Measurements from ENCODE around the gene AFDN.

The AFDN gene

DNA sequence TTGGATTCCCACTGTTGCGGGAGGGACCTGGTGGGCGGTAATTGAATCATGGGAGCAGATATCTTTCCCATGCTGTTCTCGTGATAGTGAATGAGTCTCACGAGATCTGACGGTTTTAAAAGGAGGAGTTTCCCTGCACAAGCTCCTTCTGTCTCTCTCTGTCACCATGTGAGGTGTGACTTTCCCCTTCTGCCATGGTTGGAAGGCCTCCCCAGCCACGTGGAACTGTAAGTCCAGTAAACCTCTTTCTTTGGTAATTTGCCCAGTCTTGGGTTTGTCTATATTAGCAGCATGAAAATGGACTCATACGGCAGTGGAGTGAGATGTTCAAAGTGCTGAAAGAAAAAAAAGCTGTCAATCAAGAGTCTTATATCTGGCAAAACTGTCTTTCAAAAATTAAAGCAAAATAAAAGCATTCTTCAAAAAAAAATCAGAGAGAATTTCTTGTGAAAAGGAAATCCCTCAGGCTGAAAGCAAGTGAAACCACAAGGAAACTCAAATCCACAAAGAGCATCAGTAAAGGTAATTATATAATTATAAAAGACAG is 155.3 kb downstream of the AFDN start:
- no peak for TF ChIP-seq CTCF (IDR thresholded peaks at IDR 0.05)

DNA sequence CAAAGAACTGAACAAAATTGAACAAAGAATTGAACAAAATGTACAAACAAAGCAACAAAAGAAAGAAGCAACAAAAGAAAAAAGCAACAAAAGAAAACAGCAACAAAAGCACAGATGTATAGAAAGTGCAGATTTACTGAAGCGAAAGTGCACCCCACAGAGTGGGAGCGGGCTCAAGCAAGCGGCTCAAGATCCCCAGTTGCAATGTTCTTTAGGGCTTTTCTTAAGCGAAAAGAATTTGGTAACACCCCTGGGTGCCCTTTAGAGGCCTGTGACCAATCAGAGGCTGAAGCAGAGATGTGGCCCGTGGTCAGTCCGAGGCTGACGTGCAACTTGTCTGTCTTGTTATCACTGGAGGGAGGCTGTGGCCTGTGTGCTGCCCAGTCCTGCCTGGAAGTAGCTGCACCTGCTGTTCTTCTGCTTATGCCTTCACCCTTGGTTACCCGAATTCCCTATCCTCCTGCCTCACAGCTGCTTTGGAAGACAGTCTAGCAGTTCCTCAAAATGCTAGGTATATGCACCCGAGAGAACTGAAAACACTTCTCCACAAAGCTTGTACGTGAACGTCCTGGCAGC is 157.5 kb downstream of the AFDN start:
- no peak for TF ChIP-seq CTCF (IDR thresholded peaks at IDR 0.05)

DNA sequence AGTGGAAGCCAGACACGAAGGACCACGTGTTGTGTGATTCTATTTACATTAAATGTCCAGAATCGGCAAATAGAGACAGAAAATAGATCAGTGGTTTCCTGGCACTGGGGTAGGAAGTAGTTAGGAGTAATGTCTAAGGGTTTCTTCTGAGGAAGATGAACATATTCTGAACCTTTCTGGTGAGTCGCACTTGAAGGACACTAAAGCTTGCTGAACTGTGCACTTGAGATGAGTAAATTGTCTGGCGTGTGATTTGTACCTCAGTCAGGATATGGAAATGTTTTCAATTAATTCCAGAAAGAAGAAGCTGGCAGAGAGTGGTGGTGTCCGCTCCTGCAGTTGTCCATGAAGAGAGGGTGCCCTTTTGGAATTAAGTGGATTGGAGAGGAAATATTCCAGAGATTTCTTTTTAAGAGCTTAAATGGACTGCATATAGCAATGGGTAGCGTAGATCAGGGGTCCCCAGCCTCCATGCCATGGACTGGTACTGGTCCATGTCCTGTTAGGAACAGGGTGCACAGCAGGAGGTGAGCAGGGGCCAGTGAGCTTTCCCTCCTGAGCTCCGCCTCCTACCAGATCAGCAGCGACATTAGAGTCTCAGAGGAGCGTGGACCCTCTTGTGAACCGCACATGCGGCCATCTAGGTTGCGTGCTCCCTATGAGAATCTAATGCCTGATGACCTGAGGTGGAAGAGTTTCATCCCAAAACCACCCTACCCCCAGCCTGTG is 158.3 kb downstream of the AFDN start:
- no peak for TF ChIP-seq CTCF (IDR thresholded peaks at IDR 0.05)

DNA sequence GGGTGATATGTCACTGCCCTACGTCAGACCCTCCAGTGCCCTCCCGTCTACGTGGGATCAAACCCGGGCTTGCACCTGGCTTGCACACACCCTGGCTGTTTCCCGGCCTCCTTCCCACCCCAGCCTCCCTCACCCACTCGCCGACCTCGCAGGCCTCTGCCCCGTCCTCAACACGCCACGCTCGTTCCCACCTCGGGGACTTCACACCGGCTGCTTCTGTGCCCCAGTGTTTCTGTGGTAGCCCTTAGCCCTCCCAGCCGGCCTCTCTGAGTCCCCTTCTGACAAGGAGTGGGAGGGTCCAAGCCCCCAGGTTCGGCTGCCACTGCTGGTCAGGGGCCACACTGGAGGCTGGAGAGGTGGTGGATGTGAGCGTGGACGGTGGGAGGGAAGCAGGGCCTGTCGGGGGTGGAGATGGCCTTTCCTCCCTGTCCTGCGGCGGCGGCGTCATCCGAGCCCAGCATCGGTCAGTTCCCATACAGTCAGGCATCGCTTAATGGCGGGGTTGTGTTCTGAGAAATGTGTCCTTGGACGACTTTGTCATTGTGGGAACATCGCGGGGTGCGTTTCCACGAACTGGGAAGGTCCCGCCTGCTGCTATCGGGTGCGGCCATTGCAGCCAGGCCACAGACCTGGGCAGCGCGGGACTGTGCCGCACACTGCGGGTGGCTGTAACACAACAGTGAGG is 159.3 kb downstream of the AFDN start:
- no peak for TF ChIP-seq CTCF (IDR thresholded peaks at IDR 0.05)

DNA sequence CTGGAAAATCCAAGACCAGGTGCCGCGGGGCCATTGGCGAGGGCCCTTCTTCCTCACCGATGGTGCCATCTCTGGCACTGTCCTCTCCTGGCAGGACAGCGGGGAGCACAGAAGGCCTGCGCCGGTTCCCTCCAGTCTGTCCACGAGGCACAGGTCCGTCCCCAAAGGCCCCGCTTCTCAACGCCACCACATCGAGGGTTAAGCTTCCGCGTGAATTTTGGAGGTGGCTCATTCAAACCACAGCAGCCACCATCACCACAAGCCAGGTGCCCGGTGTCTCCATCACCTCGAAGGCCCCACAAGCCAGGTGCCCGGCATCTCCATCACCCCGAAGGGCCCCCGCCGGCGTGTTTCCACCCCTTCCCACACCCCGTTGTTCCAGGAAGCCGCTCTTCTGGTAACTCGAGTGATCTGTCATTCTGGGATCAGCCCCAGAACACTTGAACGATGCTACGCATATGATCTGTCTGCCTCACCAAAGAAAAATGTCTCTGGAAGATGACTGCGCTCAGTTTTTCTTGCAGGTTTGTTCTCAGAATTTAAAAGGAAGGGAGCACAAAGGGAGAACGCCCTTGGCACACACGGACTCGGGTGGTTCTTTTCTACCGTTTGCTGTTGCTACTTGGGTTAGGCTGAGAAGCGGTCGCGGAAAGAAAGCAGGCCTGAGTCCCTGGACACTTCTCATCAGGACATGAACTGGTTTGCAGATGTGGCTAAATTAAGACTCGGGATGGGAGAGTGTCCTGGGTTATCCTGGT is 160.9 kb downstream of the AFDN start:
- TF ChIP-seq CTCF (IDR thresholded peaks at IDR 0.05), result no peak

DNA sequence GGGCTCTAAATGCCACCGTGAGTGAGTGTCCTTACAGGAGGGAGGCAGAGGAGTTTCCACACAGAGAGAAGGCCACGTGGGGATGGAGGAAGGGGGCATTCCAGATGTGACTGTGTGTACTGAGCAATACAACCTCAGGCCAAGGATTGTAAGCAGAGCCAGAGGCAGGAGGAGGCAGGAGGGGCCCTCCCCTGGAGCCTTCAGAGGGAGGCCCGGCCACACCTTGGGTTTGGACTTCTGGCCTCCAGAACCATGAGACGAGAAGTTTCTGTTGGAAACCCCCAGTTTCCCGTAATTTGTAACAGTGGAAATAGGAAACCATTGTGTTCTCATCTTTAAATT is 161.4 kb downstream of the AFDN start:
- no peak for TF ChIP-seq CTCF (IDR thresholded peaks at IDR 0.05)

All from LNCAP (cell line).